Kidney (tissue), 14 donors: ENCODE data around the gene HELB. TPM values are rescaled to one million over a fixed set of nuclear protein-coding genes. Genes with fewer than 3 reads are reported as not detected.

Experiments
- DNase-seq, 5 donors: peaks; one replicate each; pipeline ENCODE4 v3.0.0-alpha.2; 2013 to 2020
- FAIRE-seq: peaks from 2 replicates; lab custom pipeline; 2012; peaks lifted over from hg19 to GRCh38; lab: Jason Lieb, UNC
- H3K27ac ChIP-seq, 2 donors: one replicate each; pipeline ENCODE4 v1.7.0; 2013; ENCODE audit warnings: low read depth in 2 of 2, low read length in 2 of 2, inconsistent platforms in 1 of 2
- H3K27me3 ChIP-seq: one replicate; pipeline ENCODE4 v1.7.1; 2013; ENCODE audit warnings: low read length, inconsistent platforms; ENCODE audit not compliant: control insufficient read depth, insufficient read depth
- H3K36me3 ChIP-seq, 3 donors: one replicate each; pipeline versions ENCODE4 v1.7.0 to v1.7.1; 2013; ENCODE audit warnings: low read length in 3 of 3, control low read depth in 1 of 3, inconsistent platforms in 1 of 3; ENCODE audit not compliant: insufficient read depth in 3 of 3, control insufficient read depth in 2 of 3
- H3K4me1 ChIP-seq, 3 donors: one replicate each; pipeline versions ENCODE4 v1.7.0 to v1.7.1; 2013; ENCODE audit warnings: low read length in 3 of 3, inconsistent platforms in 1 of 3, low read depth in 1 of 3; ENCODE audit not compliant: control insufficient read depth in 2 of 3, insufficient read depth in 2 of 3
- H3K4me3 ChIP-seq, 3 donors: one replicate each; pipeline versions ENCODE4 v1.7.0 to v1.8.1; 2013; ENCODE audit warnings: low read length in 3 of 3, control low read depth in 1 of 3, inconsistent platforms in 1 of 3
- H3K9ac ChIP-seq, 3 donors: one replicate each; pipeline versions ENCODE4 v1.7.0 to v1.7.1; 2013; ENCODE audit warnings: low read length in 3 of 3, control low read depth in 1 of 3, inconsistent platforms in 1 of 3
- H3K9me3 ChIP-seq, 3 donors: one replicate each; pipeline versions ENCODE4 v1.7.0 to v1.7.1; 2013; ENCODE audit warnings: low read length in 3 of 3, control low read depth in 1 of 3, inconsistent platforms in 1 of 3; ENCODE audit not compliant: control insufficient read depth in 2 of 3, insufficient read depth in 1 of 3
- CTCF ChIP-seq: IDR thresholded peaks from 3 replicates; pipeline ENCODE4 v1.5.1; 2012; ENCODE audit warnings: mild to moderate bottlenecking, moderate library complexity, borderline replicate concordance; ENCODE audit not compliant: insufficient read depth; ENCODE audit errors: extremely low read depth
- intact Hi-C: fragments of 100-400 bp; cut with DNase I; formaldehyde crosslinking; loops from one replicate; pipeline ENCODE4 v1.11.1; 2022
- polyA plus RNA-seq: library from polyadenylated mRNA; stranded (reverse); fragments of 350-450 nt; fragmentation: Illumina TruSeq; extraction: RNeasy Lipid Tissue Mini Kit (QIAGEN cat#74804); gene quantifications from one replicate; pipeline ENCODE4 v1.2.3, GENCODE V29; 2014; ENCODE audit warnings: low read depth, low replicate concordance; ENCODE audit not compliant: insufficient read depth
- total RNA-seq: library from RNA; stranded (reverse); fragmentation: NEBNext Ultra II Directional; extraction: Animal tissue kit (Norgen Biotek cat#: 25700); gene quantifications from one replicate; pipeline ENCODE4 v1.2.1, GENCODE V29; 2021
- donor health status: control.
- donor health status: control.
- donor health status: control.
- donor health status: control.
- donor health status: control.
- donor health status: DM: yes; HTN: yes; CAD: no.
- donor health status: Normal renal cell carcinoma (clear cell type).

Gene HELB
- total and polyA plus RNA-seq, 2 donors from 2014 or later, result 0.41 to 7.3 TPM

- no peak for FAIRE-seq
- TF ChIP-seq CTCF, result no peak
- Histone ChIP-seq H3K4me3 (no peak overlapping the region), H3K27ac (no peak overlapping the region), H3K4me1 (no peaks in the 10 kb centered on the region), H3K9ac (no peak overlapping the region), H3K27me3 (no peaks in the 10 kb centered on the region), H3K9me3 (peaks cover 0 to 15% (median 7%) of the 10 kb centered on the region in 3 donors), H3K36me3 (peaks cover 0 to 5% (median 2%) of the 10 kb centered on the region in 3 donors)
- intact Hi-C loops, result no loop called here
- DNase-seq, result no peak
These were observed 37.8 kb downstream of the HELB start for GRCh38 chr12:66340131-66340530.

- no peaks in the 10 kb centered on the region for H3K27me3 ChIP-seq
- H3K9me3 ChIP-seq, result peaks cover 0 to 15% (median 7%) of the 10 kb centered on the region in 3 donors
- intact Hi-C loops, result no loop called here
- no peaks in the 10 kb centered on the region for H3K4me1 ChIP-seq
- H3K27ac ChIP-seq, result no peak overlapping the region
- DNase-seq (no peak), FAIRE-seq (no peak)
- no peak overlapping the region for H3K4me3 ChIP-seq
- TF ChIP-seq CTCF, result no peak
- no peak overlapping the region for H3K9ac ChIP-seq
- peaks cover 0 to 5% (median 2%) of the 10 kb centered on the region in 3 donors for H3K36me3 ChIP-seq
These were observed 38.8 kb downstream of the HELB start for GRCh38 chr12:66341126-66341525.

- Histone ChIP-seq H3K36me3 (peaks cover 0 to 9% (median 0%) of the 10 kb centered on the region in 3 donors), H3K9me3 (peaks cover 0 to 10% (median 6%) of the 10 kb centered on the region in 3 donors)
- no peak for FAIRE-seq
These were observed 42.9 kb downstream of the HELB start for GRCh38 chr12:66345212-66345611.

More at GRCh38 chr12:66345212-66345611, 42.9 kb downstream of the HELB start:
- H3K4me1 ChIP-seq, result no peaks in the 10 kb centered on the region
- no peak for DNase-seq
- H3K4me3 ChIP-seq, result no peak overlapping the region
- H3K27ac ChIP-seq, result no peak overlapping the region
- intact Hi-C loops, result no loop called here
- H3K9ac ChIP-seq, result no peak overlapping the region
- H3K27me3 ChIP-seq, result no peaks in the 10 kb centered on the region
- TF ChIP-seq CTCF, result no peak
